GM18519 (cell line): ENCODE results near the gene COL20A1.
"Not testable (repeated sequence)": the region's sequence is repeated elsewhere in the genome, so short reads cannot be mapped to it uniquely, and the experiment has no call there.

ENCODE experiments used
- ATAC-seq: cut with Tn5 transposase; IDR thresholded peaks from one replicate; pipeline ENCODE4 v1.9.1; 2021; ENCODE audit warnings: mild to moderate bottlenecking, moderate library complexity; ENCODE audit not compliant: unreplicated experiment, low FRiP score

Gene COL20A1

DNA sequence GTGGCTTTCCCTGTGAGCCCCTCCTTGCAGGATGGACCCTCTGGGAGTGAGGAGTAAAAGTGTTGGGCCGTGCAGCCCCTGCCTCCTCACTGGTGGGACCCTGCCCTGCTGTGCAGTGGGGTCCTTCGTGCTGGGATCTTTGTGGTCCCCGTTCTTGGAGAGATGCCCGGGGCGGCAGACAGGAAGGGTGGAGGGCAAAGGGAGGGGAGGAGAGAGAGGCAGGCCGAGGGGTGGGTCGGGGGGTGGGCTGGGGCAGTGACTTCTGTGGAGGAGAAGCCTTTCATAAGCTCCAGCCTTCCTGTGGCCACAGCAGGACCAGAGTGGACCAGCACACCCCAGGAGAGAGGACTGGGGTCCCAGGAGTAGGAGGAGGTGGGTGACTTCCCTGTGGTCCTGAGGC lies at the start of gene COL20A1:
COL20A1 (plus strand) TSS at position 283 of the 400 bp plus-strand sequence. CDS start 1,922 bp downstream, outside the sequence.
- no peak for ATAC-seq

DNA sequence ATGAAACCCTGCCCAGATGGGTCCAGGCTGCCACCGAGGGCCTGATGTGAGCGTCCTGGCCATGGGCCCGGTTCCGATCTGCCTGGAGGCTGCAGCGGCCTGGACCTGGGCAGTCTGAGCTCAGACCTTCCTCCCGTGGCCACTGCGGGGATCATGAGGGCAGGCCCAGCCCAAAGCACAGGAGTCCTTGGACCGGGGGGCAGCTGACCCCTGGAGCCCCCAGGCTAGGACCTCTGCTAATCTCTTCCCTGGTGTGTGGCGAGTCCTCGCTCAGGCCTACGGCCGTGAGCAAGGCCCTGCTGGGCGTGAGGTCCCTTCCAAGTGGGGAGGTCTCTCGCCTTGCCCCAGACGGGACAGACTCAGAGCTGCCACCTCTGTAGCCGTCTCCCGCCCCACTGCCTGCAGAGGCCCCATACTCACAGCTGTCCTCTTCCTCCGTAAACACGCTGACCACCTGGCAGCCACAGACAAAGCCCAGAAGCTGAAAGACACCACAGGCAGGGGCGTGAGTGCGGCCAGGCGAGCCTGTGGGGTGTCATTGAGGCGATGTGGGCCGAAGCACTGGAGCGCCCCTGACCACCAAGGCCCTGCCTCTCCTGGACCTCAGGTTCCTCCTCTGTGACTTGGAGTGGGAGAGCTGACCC lies 49.3 kb upstream of the COL20A1 start:
- no peak for ATAC-seq

DNA sequence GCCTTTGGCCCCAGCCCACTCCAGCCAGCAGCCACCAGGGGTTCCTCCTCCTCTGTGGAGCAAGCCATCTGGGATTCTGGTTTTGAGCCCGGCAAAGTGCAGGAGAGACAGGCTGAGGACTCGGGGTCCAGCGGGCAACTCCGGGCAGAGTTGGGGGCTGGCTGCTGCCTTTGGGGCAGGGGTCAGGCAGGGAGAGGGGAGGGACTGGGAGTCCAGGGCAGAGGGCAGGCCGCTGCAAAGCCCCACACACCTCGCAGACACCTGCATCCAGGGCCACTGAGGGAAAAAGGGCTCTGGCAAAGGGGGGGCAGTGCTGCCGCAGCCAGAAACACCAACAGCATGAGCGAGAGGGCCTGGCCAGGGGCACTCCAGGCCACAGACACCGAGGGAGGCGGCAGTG lies 48.5 kb upstream of the COL20A1 start:
- ATAC-seq = no peak

DNA sequence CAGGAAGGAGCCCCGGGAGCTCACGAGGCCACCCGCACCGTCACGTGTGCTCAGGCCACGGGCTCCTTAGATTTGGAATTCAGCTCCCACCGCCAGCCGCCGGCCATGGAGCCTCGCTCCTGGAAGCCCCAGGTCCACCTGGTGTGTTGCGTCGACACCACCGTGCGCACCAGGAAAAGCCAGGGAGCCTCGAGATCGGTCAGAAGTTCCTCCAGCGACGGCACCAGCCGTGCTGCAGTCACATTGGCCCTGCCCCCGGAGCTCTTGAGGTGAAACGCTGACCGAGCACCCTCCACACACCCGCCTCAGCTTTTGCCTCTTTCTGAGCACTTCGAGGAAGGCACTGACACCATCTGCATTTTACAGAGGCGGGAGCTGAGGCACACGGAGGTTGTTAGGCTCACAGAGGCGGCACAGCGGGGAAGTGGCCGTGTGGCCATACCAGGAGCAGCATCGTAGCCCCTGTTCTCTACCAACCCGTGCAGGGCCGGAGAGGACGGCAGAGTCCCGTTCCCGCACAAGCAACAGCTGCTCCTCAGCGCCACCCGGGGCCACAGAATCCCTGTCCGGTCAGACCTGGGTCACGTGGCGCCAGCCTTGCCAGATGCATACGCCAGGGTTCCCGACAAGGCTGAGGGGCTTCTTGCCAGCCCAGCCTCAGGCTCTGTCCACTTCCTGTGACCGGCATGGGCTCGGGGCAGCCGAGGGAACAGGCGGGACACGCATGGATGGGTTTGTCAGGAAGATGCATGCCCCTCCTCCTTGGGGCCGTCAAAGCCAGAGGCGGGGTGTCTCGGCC lies 46.3 kb upstream of the COL20A1 start:
- ATAC-seq = no peak

DNA sequence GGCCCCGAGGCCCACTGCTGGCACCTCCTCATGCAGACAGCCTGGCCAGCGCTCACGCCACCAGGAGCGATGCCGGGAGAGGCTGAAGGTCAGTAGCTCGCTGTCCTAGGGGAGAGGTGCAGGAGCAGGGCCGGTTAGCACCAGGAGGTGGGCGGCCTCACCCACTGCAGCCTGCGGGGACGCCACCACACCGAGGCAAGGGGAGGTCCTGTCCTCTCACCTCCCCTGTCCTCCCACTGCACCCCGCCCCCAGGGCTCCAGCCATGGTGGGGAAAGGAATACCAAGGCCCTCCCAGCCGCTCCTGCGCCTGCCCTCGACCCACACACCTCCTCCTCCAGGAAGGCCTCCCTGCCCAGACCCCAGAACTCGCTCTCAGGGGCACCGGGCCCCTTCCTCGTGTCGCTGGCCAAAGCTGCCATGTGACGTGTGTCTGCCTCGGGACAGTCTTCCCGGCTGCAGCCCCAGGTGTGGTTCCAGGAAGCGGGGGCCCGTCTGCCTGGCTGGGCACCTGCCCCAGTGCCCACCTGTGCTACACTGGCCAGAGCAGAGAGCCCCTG lies 45.2 kb upstream of the COL20A1 start:
- ATAC-seq = no peak

DNA sequence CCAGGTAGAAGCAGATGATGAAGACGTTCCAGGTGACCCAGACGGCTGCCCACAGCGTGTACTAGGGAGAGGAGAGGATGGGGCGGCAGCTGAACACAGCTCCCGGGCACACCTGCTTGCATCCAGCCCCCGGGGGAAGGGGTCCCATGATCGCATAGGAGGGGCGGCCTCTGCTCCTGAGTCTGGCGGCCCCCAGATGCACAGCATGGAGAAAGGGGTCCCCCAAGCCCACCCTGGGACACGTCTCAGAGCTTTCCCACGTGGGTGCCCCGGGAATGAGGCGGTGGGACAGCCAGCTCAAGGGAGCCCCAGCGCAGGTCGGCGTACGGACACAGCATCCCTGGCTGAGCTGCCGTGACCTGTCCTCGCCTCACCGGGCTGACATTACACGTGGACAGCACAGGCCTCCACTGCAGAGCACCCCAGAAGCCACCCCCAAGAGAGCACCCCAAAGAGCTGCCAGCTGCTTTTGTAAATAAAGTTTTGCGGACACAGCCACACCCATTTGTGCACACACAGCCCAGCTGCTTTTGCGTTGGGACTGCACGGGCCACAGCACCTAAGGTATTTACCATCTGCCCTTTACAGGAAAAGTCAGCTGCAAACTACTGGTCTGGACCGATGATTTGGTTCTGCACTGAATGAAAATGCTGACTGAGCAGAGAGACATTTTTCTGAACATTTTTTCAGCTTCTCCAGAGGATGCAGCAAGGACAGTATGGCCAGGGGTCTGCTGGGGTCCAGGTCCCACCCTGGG lies 44.0 kb upstream of the COL20A1 start:
- ATAC-seq = no peak

DNA sequence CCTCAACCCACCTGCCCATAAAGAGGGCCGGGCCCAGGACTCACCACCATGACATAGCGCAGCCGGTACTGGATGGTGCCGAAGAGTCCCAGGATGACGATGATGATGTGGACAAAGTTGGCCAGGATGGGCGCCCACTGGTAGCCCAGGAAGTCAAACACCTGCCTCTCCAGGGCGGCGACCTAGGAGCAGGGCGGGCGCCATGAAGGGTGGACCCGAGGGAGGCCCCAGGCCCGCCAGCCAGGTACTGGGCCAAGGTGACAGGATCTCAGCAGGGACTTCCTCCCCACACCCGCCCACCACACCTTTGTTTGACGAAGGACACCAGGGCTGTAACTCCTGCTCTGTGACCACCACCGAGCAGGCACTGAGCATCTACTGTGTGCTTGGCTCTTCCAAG lies 43.1 kb upstream of the COL20A1 start:
- ATAC-seq = no peak

DNA sequence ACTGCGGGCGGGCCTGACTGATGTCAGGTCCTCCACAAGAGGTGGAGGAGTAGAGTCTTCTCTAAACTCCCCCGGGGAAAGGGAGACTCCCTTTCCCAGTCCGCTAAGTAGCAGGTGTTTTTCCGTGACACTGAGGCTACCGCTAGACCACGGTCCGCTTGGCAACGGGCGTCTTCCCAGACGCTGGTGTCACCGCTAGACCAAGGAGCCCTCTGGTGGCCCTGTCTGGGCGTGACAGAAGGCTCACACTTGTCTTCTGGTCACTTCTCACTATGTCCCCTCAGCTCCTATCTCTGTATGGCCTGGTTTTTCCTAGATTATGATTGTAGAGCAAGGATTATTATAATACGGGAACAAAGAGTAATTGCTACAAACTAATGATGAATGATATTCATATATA lies 41.6 kb upstream of the COL20A1 start:
- ATAC-seq = not testable (repeated sequence)

DNA sequence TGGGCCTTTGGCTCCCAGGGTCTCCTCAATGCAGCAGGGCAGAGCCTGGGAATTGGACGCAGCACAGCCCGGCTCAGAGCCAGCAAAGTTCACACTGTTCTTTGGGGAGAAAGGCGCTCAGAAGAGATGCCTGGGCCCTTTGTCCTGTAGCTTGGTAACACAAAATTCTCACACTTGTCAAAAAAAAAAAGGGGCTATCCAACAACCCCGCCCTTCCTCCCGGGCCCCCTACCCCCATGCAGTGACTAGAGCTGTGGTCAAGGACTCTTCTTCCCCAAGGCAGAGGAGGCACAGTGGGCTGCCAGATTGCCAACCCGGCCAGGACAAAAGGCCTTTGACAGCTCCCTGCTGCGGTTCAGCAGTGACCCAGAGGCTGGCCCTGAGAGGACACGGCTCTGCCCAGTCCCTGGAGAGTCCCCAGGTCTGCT lies 40.7 kb upstream of the COL20A1 start:
- ATAC-seq = no peak

DNA sequence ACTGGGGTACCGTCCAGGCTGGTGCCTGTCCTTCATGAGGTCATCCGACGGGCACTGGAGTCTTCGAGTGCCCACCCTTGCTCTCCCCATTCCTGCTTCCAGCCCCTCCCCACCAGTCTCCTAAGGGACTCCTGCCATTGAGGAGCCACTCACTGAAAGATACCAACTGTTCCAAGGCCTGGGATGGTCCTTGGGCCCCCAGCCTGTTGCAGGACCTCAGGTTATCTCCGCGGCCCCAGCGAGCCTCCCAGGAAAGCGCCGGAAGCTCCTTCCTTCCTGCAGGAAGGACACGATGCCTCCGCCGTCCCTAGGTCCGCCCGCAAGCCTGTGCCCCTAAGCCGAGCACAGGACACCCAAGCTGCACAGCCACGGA lies 39.9 kb upstream of the COL20A1 start:
- no peak for ATAC-seq

DNA sequence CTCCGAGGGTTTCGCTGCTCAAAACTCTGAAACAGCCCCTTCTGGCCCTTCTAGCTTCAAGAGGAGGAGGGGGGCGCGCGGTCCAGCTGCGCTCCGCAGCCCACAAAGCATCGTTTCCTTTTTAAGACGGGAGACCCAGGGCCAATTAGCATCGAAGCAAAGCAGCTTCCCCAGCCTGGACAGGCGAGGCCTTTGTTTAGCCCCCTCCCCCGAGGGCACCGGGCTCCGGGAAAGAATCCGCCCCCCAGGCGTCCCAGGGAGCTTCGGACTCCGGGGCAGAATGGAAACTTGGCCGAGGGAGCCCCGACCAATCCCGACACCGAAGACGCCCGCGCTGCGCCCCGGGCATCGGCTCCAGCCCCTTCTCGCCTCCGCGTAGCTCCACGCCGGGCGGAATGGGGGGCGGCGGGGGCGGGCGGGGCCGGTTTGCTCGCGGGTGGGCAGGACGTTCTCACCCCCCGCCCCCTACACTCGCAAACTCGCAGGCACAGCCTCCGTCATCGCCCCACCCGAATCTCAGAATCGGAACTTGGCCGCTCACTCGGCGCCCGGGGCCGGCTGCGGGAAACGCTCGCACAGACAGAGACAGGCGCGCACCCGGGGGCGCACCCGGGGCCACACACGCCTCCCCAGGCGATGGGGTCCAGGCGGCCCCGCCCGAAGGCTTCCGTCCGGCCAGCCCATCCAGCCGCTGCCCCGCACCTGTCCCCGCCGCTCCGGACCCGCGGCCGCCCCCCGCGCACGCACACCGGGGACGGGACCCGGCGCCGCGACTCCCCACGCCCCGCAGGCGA lies 39.4 kb upstream of the COL20A1 start:
- no peak for ATAC-seq

DNA sequence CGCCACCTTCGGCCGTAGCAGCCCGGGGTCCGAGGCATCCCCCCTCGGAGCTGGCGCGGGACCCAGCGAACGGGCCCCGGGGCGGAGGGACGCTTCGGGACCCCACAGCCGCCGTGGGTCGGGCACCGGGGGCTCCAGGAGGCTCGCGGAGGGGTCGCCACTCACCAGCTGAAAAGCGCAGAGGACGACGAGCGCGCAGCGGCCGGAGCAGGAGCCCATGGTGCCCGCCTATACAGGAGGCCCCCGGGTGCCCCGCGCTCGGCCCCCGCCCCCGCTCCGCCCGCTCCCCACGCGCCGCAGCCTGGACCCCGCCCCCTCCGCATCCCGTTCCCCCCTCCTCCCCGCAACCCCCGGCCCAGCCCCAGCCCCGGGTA lies 38.8 kb upstream of the COL20A1 start, which contains the start of gene NKAIN4:
NKAIN4 (minus strand) TSS at position 232 of the 374 bp plus-strand sequence; CDS start at position 219, 13 bp downstream.
- no peak for ATAC-seq

DNA sequence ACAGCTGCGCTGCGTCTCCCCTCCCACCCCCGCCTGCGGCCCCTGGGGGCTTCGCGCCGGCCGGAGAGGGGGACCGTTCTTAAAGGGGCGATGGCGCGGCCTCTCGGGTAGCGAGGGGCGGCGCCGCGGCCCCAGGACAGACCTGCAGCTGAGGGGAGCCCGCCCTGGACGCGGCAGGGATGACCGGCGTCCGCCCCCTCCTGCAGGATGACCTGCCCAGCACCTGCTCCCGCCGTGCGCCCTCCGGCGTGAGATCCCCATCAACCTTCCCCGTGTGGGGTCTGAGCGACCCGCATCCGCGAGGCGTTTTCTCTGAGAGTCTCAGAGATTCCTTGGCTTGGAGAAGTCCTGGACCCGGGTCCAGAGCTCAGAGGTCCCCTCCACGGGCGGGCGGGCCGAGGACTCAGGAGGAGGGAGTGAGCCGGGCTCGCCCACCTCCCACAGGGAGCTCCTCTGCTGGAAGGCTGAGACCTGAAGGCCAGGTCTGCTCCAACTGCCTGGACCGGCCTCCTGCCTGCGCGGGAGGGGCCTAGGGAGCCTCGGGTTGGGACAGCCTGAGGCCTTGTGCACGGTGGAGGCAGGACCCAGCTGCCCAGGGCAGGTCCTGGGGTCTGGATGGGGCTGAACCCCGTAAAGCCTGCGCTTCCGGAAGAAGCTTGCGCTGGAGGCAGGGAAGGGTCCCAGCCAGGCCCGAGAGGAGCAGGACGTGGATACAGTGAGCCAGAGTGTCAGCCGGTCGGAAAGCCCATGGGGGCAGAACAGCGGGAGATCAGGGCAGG lies 38.2 kb upstream of the COL20A1 start:
- ATAC-seq = no peak

DNA sequence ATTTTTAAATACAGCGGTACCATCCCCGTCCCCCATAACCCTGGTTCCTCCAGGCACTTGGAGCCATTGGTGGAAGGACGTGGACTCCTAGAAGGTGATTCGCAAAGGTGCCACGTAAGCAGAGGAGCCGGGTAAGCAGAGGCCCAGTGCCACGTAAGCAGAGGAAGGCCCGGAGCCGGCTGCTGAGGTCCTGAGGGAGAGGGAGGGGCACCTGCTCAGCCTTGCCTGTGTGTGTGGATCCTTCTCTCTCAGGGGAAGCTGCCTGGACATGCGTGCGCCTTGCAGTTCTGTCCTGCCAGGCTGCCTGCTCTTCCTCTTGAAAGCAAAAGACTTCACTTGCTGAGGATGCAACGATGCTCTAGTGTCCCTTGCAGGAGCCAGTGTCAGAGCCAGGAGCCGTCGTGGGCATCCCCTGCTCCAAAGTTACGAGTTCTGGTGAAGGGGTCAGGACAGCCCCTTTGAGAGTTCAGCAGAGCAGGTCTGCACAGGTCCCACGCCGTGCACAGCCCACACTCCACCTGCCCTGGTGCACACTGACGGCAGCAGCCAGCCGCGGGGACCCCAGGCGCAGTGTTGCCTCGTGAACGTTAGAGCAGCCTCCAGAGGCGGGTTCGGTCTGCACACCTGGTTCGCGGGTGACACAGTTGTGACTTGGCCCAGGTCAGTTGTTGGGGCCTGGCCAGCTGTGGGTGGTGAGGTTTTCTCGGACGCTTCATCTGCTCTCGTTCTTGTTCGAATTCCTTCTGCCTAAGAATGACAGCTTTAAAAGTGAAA lies 36.9 kb upstream of the COL20A1 start:
- ATAC-seq = no peak

DNA sequence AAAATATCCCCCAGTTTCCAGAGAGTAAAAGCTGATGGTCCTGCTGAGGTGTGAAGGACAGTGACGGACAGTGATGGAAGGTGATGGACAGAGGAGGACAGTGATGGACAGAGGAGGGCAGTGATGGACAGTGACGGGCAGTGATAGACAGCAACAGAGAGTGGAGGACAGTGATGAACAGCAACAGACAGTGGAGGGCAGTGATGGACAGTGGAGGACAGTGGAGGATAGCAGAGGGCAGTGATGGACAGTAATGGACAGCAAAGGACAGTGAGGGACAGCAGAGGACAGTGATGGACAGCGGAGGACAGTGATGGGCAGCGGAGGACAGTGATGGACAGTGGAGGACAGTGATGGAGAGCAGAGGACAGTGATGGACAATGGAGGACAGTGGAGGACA lies 36.0 kb upstream of the COL20A1 start:
- no peak for ATAC-seq

DNA sequence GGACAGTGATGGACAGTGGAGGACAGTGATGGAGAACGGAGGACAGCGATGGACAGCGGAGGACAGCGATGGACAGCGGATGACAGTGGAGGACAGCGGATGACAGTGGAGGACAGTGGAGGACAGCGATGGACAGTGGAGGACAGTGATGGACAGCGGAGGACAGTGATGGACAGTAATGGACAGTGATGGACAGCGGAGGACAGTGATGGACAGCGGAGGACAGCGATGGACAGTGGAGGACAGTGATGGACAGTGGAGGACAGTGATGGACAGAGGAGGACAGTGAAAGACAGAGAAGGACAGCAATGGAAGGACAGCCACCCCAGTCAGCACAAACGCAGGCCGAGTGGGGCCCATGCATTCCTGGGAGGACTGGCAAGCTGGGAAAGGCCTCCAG lies 35.4 kb upstream of the COL20A1 start:
- ATAC-seq = no peak

DNA sequence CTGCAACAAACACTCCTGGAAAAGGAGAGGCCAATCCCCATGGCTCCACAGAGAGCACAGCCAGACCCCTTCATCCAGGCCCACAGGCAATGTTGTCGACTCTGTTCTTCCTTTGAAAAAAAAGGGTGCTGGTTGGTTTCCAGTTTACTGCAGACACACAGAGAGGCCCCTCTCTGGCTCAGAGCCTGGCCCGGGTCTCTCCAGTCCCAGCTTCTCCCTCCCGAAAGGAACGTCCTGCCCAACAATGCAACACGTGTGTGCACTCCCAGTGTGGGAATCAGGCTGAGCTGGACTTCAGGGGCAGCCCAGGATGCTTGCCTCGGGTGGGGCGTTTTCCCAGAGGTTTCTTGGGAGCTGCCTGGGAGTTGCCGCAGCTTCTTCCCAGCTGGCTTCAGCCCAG lies 34.2 kb upstream of the COL20A1 start:
- no peak for ATAC-seq

DNA sequence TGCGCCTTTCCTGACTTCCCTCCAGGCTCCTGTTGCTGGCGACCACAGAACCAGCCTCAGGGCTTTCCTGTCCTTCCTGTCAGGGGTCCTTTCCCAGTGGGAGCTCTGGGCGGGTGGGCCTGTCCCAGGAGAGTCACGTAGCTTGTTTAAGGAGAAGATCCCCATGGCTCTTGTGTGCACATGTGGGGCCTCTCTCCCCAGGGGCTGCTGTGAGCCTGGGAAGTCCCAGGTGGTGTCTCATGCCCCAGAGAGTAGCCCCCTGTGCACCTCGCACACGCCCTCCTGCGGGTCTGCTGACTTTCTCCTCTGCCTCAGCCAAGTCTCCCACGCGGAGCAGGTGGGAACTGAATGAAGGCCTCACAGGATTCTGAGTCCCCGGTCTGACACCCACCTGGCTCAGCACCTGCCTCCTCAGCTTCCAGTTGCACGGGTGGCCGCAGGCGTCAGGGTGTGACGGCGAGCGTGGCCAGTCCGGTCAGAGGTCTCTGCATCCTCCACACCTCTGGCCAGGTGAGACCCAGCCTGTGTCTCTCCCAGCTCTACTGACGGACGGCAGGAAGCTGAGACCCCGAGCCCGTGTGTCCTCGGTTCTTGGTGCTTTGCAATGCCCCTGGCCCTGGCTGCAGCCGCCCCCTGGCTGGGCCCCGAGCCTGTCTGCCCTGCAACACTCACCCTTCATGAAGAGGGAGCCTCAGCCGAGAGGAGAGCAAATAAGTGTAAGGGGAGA lies 33.1 kb upstream of the COL20A1 start:
- no peak for ATAC-seq
